H1 (cell line): ENCODE data around the gene SLC51B. TPM values are rescaled to one million over a fixed set of nuclear protein-coding genes. Genes with fewer than 3 reads are reported as not detected.

Source experiments
- CTCF ChIA-PET: fragments of 300-600 bp; sonication (Branson Sonifier 250); formaldehyde crosslinking; loops from one replicate; lab custom pipeline; 2021; ENCODE audit not compliant: partially characterized antibody; lab: Charles Lee
- POLR2A ChIA-PET: fragments of 300-600 bp; sonication (Branson Sonifier 250); formaldehyde crosslinking; loops from one replicate; lab custom pipeline; 2021; ENCODE audit warnings: inconsistent platforms; ENCODE audit not compliant: partially characterized antibody; lab: Charles Lee
- DNase-seq, 2 experiments: peaks; one replicate each; pipeline versions ENCODE4 v3.0.0 to v3.0.0-alpha.2; 2010 to 2022; ENCODE audit warnings: low spot score in 2 of 2, low read depth in 1 of 2, mixed read lengths in 1 of 2
- FAIRE-seq: peaks from 2 replicates; lab custom pipeline; 2011; peaks lifted over from hg19 to GRCh38; lab: Jason Lieb, UNC
- H2AFZ ChIP-seq: 2 replicates; pipeline ENCODE4 v1.8.1; 2012; ENCODE audit warnings: low read length, inconsistent platforms
- H2AK5ac ChIP-seq: 2 replicates; pipeline ENCODE4 v1.6.1; 2013; ENCODE audit warnings: low read depth, low read length
- H2BK120ac ChIP-seq: replicated peaks from 2 replicates; pipeline ENCODE3; 2013; ENCODE audit warnings: low read depth, low read length, inconsistent platforms
- H2BK12ac ChIP-seq: 2 replicates; pipeline ENCODE4 v1.6.1; 2013; ENCODE audit warnings: low read depth, low read length
- H2BK15ac ChIP-seq: 2 replicates; pipeline ENCODE4 v1.6.1; 2013; ENCODE audit warnings: low read length
- H2BK20ac ChIP-seq: 2 replicates; pipeline ENCODE4 v1.6.1; 2013; ENCODE audit warnings: low read length
- H2BK5ac ChIP-seq: 2 replicates; pipeline ENCODE4 v1.6.1; 2013; ENCODE audit warnings: low read depth, low read length
- H3K14ac ChIP-seq: 2 replicates; pipeline ENCODE4 v1.6.1; 2013; ENCODE audit warnings: inconsistent platforms; ENCODE audit not compliant: insufficient read length
- H3K18ac ChIP-seq: 2 replicates; pipeline ENCODE4 v1.6.1; 2013; ENCODE audit warnings: low read length; ENCODE audit errors: extremely low read depth
- H3K23ac ChIP-seq: 2 replicates; pipeline ENCODE4 v1.6.1; 2013; ENCODE audit warnings: inconsistent platforms; ENCODE audit not compliant: insufficient read length
- H3K23me2 ChIP-seq: 2 replicates; pipeline ENCODE4 v1.6.1; 2013; ENCODE audit warnings: low read depth, low read length
- H3K27ac ChIP-seq: 2 replicates; pipeline ENCODE4 v1.6.1; 2011; ENCODE audit warnings: low read depth, low read length, inconsistent platforms
- H3K27me3 ChIP-seq, 4 experiments: replicated peaks in 1 of 4; 1 replicate in 1 of 4; 2 replicates in 3 of 4; pipeline versions ENCODE4 v1.6.1 to v1.8.1; 2011 to 2013; ENCODE audit warnings: low read length in 3 of 4, mild to moderate bottlenecking in 3 of 4, inconsistent platforms in 2 of 4, mixed read lengths in 2 of 4, moderate library complexity in 1 of 4; ENCODE audit not compliant: control insufficient read depth in 3 of 4, insufficient read depth in 3 of 4; ENCODE audit errors: extremely low read depth in 1 of 4
- H3K36me3 ChIP-seq, 4 experiments: 2 replicates each; pipeline versions ENCODE4 v1.6.1 to v1.8.1; 2011 to 2013; ENCODE audit warnings: mild to moderate bottlenecking in 4 of 4, low read length in 3 of 4, moderate library complexity in 2 of 4, control low read depth in 1 of 4, inconsistent platforms in 1 of 4; ENCODE audit not compliant: insufficient read depth in 4 of 4, control insufficient read depth in 2 of 4
- H3K4ac ChIP-seq: replicated peaks from 2 replicates; pipeline ENCODE3; 2013; ENCODE audit warnings: low read length, low read depth, mixed read lengths, inconsistent platforms; ENCODE audit not compliant: insufficient read length
- H3K4me1 ChIP-seq, 4 experiments: replicated peaks in 1 of 4; 1 replicate in 1 of 4; 2 replicates in 3 of 4; pipeline versions ENCODE4 v1.6.1 to v1.8.1; 2011 to 2013; ENCODE audit warnings: low read length in 3 of 4, inconsistent platforms in 2 of 4, mixed read lengths in 1 of 4; ENCODE audit not compliant: insufficient read depth in 4 of 4, control insufficient read depth in 3 of 4
- H3K4me2 ChIP-seq, 2 experiments: 2 replicates each; pipeline versions ENCODE4 v1.6.1 to v1.8.1; 2011 to 2013; ENCODE audit warnings: low read depth in 2 of 2, low read length in 2 of 2, control low read depth in 1 of 2, inconsistent platforms in 1 of 2, mild to moderate bottlenecking in 1 of 2; ENCODE audit not compliant: insufficient read depth in 1 of 2
- H3K4me3 ChIP-seq, 4 experiments: fragments of 200-600, 300-600 bp in 1 of 4; sonication (generic), shearing (Covaris generic), sonication (Bioruptor Twin) in 1 of 4; 2 replicates each; pipeline versions ENCODE4 v1.5.1 to v1.8.1; 2011 to 2016; ENCODE audit warnings: low read length in 4 of 4, low read depth in 3 of 4, control low read depth in 2 of 4, inconsistent platforms in 2 of 4, mild to moderate bottlenecking in 2 of 4, mixed read lengths in 1 of 4, moderate library complexity in 1 of 4; ENCODE audit not compliant: insufficient read depth in 2 of 4; ENCODE audit errors: extremely low read depth in 1 of 4
- H3K56ac ChIP-seq: replicated peaks from 2 replicates; pipeline ENCODE3; 2013; ENCODE audit warnings: low read depth, mild to moderate bottlenecking, mixed read lengths, low read length, inconsistent platforms; ENCODE audit not compliant: insufficient read length
- H3K79me1 ChIP-seq: 2 replicates; pipeline ENCODE4 v1.6.1; 2013; ENCODE audit warnings: low read depth, low read length, control low read depth
- H3K79me2 ChIP-seq, 2 experiments: 2 replicates each; pipeline versions ENCODE4 v1.6.1 to v1.8.1; 2012 to 2013; ENCODE audit warnings: low read length in 2 of 2, mild to moderate bottlenecking in 2 of 2, inconsistent platforms in 1 of 2; ENCODE audit not compliant: insufficient read depth in 2 of 2, control insufficient read depth in 1 of 2
- H3K9ac ChIP-seq, 4 experiments: replicated peaks in 1 of 4; 1 replicate in 1 of 4; 2 replicates in 3 of 4; pipeline versions ENCODE4 v1.6.1 to v1.8.1; 2011 to 2013; ENCODE audit warnings: low read depth in 3 of 4, low read length in 3 of 4, control low read depth in 2 of 4, mild to moderate bottlenecking in 2 of 4, moderate library complexity in 2 of 4, inconsistent platforms in 1 of 4; ENCODE audit errors: extremely low read depth in 1 of 4
- H3K9me3 ChIP-seq, 2 experiments: 2 replicates each; pipeline versions ENCODE4 v1.6.1 to v1.8.1; 2012 to 2013; ENCODE audit warnings: mild to moderate bottlenecking in 2 of 2, moderate library complexity in 2 of 2, control low read depth in 1 of 2, inconsistent platforms in 1 of 2, low read depth in 1 of 2, low read length in 1 of 2, mixed read lengths in 1 of 2; ENCODE audit not compliant: insufficient read depth in 2 of 2
- H4K20me1 ChIP-seq, 2 experiments: replicated peaks in 1 of 2; 2 replicates each; pipeline versions ENCODE3 to v1.8.1; 2011 to 2013; ENCODE audit warnings: inconsistent platforms in 2 of 2, low read length in 2 of 2, mild to moderate bottlenecking in 1 of 2; ENCODE audit not compliant: insufficient read depth in 2 of 2, control insufficient read depth in 1 of 2
- H4K5ac ChIP-seq: 2 replicates; pipeline ENCODE4 v1.6.1; 2013; ENCODE audit warnings: low read length, low read depth, mixed read lengths, inconsistent platforms; ENCODE audit not compliant: insufficient read length
- H4K8ac ChIP-seq: 2 replicates; pipeline ENCODE4 v1.8.0; 2013; ENCODE audit warnings: mild to moderate bottlenecking, moderate library complexity, low read length, inconsistent platforms; ENCODE audit not compliant: insufficient read depth; ENCODE audit errors: extremely low read depth
- H4K91ac ChIP-seq: replicated peaks from 2 replicates; pipeline ENCODE3; 2013; ENCODE audit warnings: low read length, mixed read lengths, inconsistent platforms; ENCODE audit not compliant: insufficient read length
- FOSL1 ChIP-seq: IDR thresholded peaks from 2 replicates; pipeline ENCODE4 v1.6.1; 2011; ENCODE audit warnings: mild to moderate bottlenecking, low read depth, low read length, moderate library complexity; ENCODE audit not compliant: insufficient read depth
- GABPA ChIP-seq: IDR thresholded peaks from 2 replicates; pipeline ENCODE4 v1.6.1; 2011; ENCODE audit warnings: mild to moderate bottlenecking, low read length, moderate library complexity, borderline replicate concordance; ENCODE audit not compliant: insufficient read depth
- WGBS, 2 experiments: shearing (Covaris generic) in 1 of 2; methylation state at CpG; one replicate each; pipeline versions ENCODE4 v1.1.6 to v1.1.7; 2013 to 2015; ENCODE audit warnings: low lambda C conversion rate in 2 of 2, mixed read lengths in 2 of 2, inconsistent platforms in 1 of 2, low coverage in 1 of 2, missing lambda C conversion rate in 1 of 2; ENCODE audit not compliant: insufficient replicate concordance in 2 of 2, insufficient coverage in 1 of 2, insufficient read length in 1 of 2; ENCODE audit errors: extremely low coverage in 1 of 2, missing lambda C conversion rate in 1 of 2; 5-methylcytosine and 5-hydroxymethylcytosine counted together
- polyA plus RNA-seq, 7 experiments: library from polyadenylated mRNA; depleted of rRNA in 3 of 7; stranded (reverse) in 5 of 7; unstranded in 2 of 7; fragments of >200 nt in 5 of 7; fragments of 200-250 nt in 2 of 7; gene quantifications; 1 replicate in 5 of 7; 2 replicates in 1 of 7; 4 replicates in 1 of 7; pipeline versions ENCODE4 v1.2.1 to v1.2.3, GENCODE V29; 2011 to 2013; ENCODE audit warnings: missing spikeins in 2 of 7, mixed read lengths in 2 of 7
- total RNA-seq: library from RNA; stranded (reverse); fragmentation: NEBNext Ultra II Directional; extraction: Animal tissue kit (Norgen Biotek cat#: 25700); gene quantifications from 2 replicates; pipeline ENCODE4 v1.2.1, GENCODE V29; 2021

The SLC51B gene
- total and polyA plus RNA-seq, 2 of the 8 experiments (the other 6 are each of a cell fraction or from before 2014, with no cell fraction given), result not detected

- Histone ChIP-seq H3K9me3 (no peaks in the 10 kb centered on the region), H3K79me2 (no peaks in the 10 kb centered on the region), H3K9ac (no peak overlapping the region), H4K8ac (no peak overlapping the region), H2BK12ac (no peak overlapping the region), H2BK15ac (no peak overlapping the region), H4K5ac (no peak overlapping the region), H4K20me1 (no peaks in the 10 kb centered on the region), H2AFZ (no peak overlapping the region), H3K4me3 (no peak overlapping the region), H3K23ac (no peak overlapping the region), H3K18ac (no peak overlapping the region), H3K4ac (no peak overlapping the region)
- DNase-seq (no peak), FAIRE-seq (no peak)
- POLR2A ChIA-PET, result interaction anchor here (1.0 to 1.4 kb wide), 5 partner anchors 11 to 236 kb away, joined by 3 to 5 read pairs (median 3); no protein-coding TSS in a partner anchor
- TF ChIP-seq GABPA, result no peak
- TF ChIP-seq FOSL1, result no peak
- TF ChIP-seq, all 59 proteins: peak for 0
- H2BK120ac ChIP-seq, result no peak overlapping the region
- H3K4me2 ChIP-seq, result no peak overlapping the region
- CTCF ChIA-PET, result interaction anchor here (1.2 to 33.2 kb wide), 10 partner anchors 8 to 53 kb away, joined by 3 to 1213 read pairs (median 6); partner anchors contain the start of genes KBTBD13, RASL12, SLC51B and UBAP1L
- H3K14ac ChIP-seq, result no peak overlapping the region
- peaks cover 3% of the 10 kb centered on the region; the same call in 1 of the 2 replicates for H3K79me1 ChIP-seq
- H3K27ac ChIP-seq, result no peak overlapping the region
- no peak overlapping the region for H3K56ac ChIP-seq
- H3K4me1 ChIP-seq, result peaks cover 0 to 4% (median 0%) of the 10 kb centered on the region in 4 experiments; a peak in 2 of 7 replicates
- 86% methylated on average over 5 of the region's 5 CpGs; no CpG with 5 or more reads in 1 of the 2 experiments for WGBS, 2 experiments
- H2AK5ac ChIP-seq, result no peak overlapping the region
- H2BK5ac ChIP-seq, result no peak overlapping the region
- no peak overlapping the region for H2BK20ac ChIP-seq
- no peak overlapping the region for H4K91ac ChIP-seq
- H3K23me2 ChIP-seq, result no peaks in the 10 kb centered on the region; the same call in 1 of the 2 replicates
- peaks cover 0 to 2% (median 0%) of the 10 kb centered on the region in 4 experiments; a peak in 2 of 7 replicates for H3K27me3 ChIP-seq
- H3K36me3 ChIP-seq, result no peaks in the 10 kb centered on the region; a peak in 1 of 8 replicates
Observed at GRCh38 chr15:65062061-65062460, 16.9 kb downstream of the SLC51B start.
